Gastrocnemius medialis (tissue), 4 donors: ENCODE data around the gene SHF. TPM values are rescaled to one million over a fixed set of nuclear protein-coding genes. Genes with fewer than 3 reads are reported as not detected.

Source experiments
- ATAC-seq, 2 donors: fragments of 150-250 bp; one replicate each; pipeline ENCODE4 v1.9.1; 2016
- DNase-seq, 2 donors: peaks; one replicate each; pipeline ENCODE4 v3.0.0-alpha.2; 2019
- H3K27ac ChIP-seq, 4 donors: fragments of 200-600 bp; sonication (generic); 1 replicate in 1 of 4; 2 replicates in 3 of 4; pipeline ENCODE4 v1.5.1; 2016 to 2018; ENCODE audit warnings: mild to moderate bottlenecking in 2 of 4, moderate library complexity in 1 of 4
- H3K27me3 ChIP-seq, 3 donors: fragments of 200-600 bp; sonication (generic) in 2 of 3; 1 replicate in 1 of 3; 2 replicates in 2 of 3; pipeline versions ENCODE4 v1.5.1 to v1.6.0; 2016 to 2019; ENCODE audit warnings: mild to moderate bottlenecking in 1 of 3, moderate library complexity in 1 of 3
- H3K36me3 ChIP-seq, 2 donors: fragments of 200-600 bp; sonication (generic) in 1 of 2; one replicate each; pipeline ENCODE4 v1.5.1; 2017 to 2018
- H3K4me1 ChIP-seq, 2 donors: fragments of 200-600 bp; sonication (generic) in 1 of 2; one replicate each; pipeline ENCODE4 v1.5.1; 2016 to 2017; ENCODE audit warnings: mild to moderate bottlenecking in 2 of 2
- H3K4me3 ChIP-seq, 4 donors: fragments of 200-600 bp; sonication (generic) in 3 of 4; 1 replicate in 1 of 4; 2 replicates in 3 of 4; pipeline ENCODE4 v1.5.1; 2016 to 2019; ENCODE audit warnings: mild to moderate bottlenecking in 2 of 4
- H3K9me3 ChIP-seq, 3 donors: fragments of 200-600 bp; sonication (generic) in 2 of 3; 1 replicate in 1 of 3; 2 replicates in 2 of 3; pipeline ENCODE4 v1.5.1; 2016 to 2019
- POLR2A ChIP-seq, 2 donors: fragments of 450-650 bp; IDR thresholded peaks; one replicate each; pipeline ENCODE4 v1.6.1; 2017; ENCODE audit warnings: antibody characterized with exemption in 2 of 2, mild to moderate bottlenecking in 2 of 2, moderate library complexity in 2 of 2
- in situ Hi-C, 4 donors: fragments of 200-750 bp; cut with MboI; loops; one replicate each; pipeline versions ENCODE4 v1.15.0 to v1.8.0; 2017; ENCODE audit warnings: low sequenced_read_pairs in 4 of 4
- intact Hi-C: fragments of 100-400 bp; cut with DNase I; formaldehyde crosslinking; loops from one replicate; pipeline ENCODE4 v1.15.1; 2023; ENCODE audit warnings: low total_unique reads
- total RNA-seq, 4 donors: library from RNA; depleted of rRNA; stranded (reverse); fragments of >200 nt; gene quantifications; one replicate each; pipeline versions ENCODE4 v1.1.0 to v1.2.3, GENCODE V29; 2016
- TF ChIP-seq, protein P1 (sequence below), 5 experiments: fragments of 450-650 bp in 3 of 5; fragments of 200-600 bp in 2 of 5; sonication (generic) in 2 of 5; IDR thresholded peaks in 4 of 5; conservative IDR thresholded peaks in 1 of 5; 1 replicate in 4 of 5; 2 replicates in 1 of 5; pipeline ENCODE4 v1.5.1; 2016 to 2019; ENCODE audit warnings: antibody characterized with exemption in 5 of 5, mild to moderate bottlenecking in 3 of 5, moderate library complexity in 3 of 5

Gene SHF
- total RNA-seq, 4 donors from 2014 or later, result 0.80 to 3.3 (median 1.7) TPM

DNA sequence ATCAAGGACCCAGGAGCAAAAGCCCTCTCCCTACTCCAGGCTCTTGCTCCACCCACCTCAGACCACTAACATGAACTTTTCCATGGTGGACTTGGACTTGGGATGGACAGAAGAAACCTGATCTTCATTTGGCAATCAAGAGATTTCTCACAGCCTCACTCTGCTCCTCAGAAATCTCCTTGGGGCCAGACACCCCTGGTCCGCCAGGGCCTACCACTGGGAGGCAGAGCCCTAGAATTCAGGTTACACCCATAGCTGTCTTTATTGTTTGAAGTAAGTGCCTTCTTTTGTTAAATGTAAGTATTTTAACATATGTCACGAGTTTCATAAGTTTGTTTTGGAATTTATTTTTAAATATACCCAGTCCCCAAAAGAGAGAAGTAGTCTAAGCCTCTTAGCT, 13.2 kb downstream of the SHF start:
- H3K4me3 ChIP-seq, result no peak overlapping the region
- DNase-seq, result no peak
- H3K27me3 ChIP-seq, result no peaks in the 10 kb centered on the region
- no peaks in the 10 kb centered on the region for H3K4me1 ChIP-seq
- no peak overlapping the region for H3K27ac ChIP-seq
- ATAC-seq, result no peak
- TF ChIP-seq, protein P1, sequence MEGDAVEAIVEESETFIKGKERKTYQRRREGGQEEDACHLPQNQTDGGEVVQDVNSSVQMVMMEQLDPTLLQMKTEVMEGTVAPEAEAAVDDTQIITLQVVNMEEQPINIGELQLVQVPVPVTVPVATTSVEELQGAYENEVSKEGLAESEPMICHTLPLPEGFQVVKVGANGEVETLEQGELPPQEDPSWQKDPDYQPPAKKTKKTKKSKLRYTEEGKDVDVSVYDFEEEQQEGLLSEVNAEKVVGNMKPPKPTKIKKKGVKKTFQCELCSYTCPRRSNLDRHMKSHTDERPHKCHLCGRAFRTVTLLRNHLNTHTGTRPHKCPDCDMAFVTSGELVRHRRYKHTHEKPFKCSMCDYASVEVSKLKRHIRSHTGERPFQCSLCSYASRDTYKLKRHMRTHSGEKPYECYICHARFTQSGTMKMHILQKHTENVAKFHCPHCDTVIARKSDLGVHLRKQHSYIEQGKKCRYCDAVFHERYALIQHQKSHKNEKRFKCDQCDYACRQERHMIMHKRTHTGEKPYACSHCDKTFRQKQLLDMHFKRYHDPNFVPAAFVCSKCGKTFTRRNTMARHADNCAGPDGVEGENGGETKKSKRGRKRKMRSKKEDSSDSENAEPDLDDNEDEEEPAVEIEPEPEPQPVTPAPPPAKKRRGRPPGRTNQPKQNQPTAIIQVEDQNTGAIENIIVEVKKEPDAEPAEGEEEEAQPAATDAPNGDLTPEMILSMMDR (IDR thresholded peaks at IDR 0.05 in 4 of 5, conservative IDR thresholded peaks at IDR 0.05 in 1 of 5), result no peak
- no peak for TF ChIP-seq POLR2A (IDR thresholded peaks at IDR 0.05)
- no peaks in the 10 kb centered on the region for H3K9me3 ChIP-seq
- no peaks in the 10 kb centered on the region for H3K36me3 ChIP-seq
- intact Hi-C loops (no loop called here), in situ Hi-C loops (loop anchor here in 1 of 4 donors (25.0 kb wide), 1 partner anchor 238 kb away; a partner anchor contains a TSS)

DNA sequence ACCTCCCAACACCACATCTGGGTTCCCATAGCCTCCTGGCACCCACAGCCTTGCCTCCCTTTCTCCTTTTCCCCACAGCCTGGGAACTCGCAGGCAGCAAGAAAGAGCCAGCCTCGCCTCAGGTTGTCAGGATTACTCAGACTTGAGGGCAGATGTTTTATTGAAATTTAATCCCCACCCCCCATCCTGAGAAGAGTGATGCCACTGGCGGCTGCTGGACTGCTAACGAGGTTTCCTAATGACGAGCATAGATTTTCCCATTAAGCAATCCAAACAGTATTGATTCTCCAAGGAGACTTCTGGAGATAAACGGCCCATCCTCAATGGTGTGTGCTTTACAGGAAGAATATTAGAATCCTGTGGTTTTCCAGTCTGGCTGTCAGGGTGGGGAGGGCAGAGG, 13.7 kb downstream of the SHF start:
- Histone ChIP-seq H3K4me3 (no peak overlapping the region), H3K9me3 (no peaks in the 10 kb centered on the region), H3K27ac (no peak overlapping the region), H3K4me1 (no peaks in the 10 kb centered on the region), H3K36me3 (no peaks in the 10 kb centered on the region), H3K27me3 (no peaks in the 10 kb centered on the region)
- intact Hi-C loops (no loop called here), in situ Hi-C loops (loop anchor here in 1 of 4 donors (25.0 kb wide), 1 partner anchor 238 kb away; a partner anchor contains a TSS)
- TF ChIP-seq, protein P1 (IDR thresholded peaks at IDR 0.05 in 4 of 5, conservative IDR thresholded peaks at IDR 0.05 in 1 of 5), result no peak
- TF ChIP-seq POLR2A (IDR thresholded peaks at IDR 0.05), result no peak
- ATAC-seq (no peak), DNase-seq (no peak)

DNA sequence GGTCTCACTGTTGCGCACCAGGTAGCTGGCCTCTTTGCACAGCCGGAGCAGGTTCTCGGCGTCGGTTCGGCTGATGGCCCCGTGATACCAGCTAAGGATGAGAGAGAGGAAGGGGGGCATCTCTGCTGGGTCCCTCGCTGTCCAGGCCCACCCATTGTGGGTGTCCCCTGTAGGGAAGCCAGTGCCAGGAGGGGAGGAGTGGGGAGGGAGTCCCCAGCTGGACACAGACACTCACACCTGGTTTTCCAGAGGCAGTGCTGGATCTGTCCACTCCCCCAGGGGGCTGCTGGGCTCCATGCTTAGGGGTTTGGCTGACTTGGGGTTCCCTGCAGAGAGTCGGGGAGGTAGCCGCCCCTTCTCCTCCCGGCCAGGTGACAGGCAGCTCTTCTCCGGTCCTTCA, 15.9 kb downstream of the SHF start:
- TF ChIP-seq, protein P1 (IDR thresholded peaks at IDR 0.05 in 4 of 5, conservative IDR thresholded peaks at IDR 0.05 in 1 of 5), result no peak
- TF ChIP-seq POLR2A (IDR thresholded peaks at IDR 0.05), result no peak
- intact Hi-C loops, result no loop called here
- no peak for DNase-seq
- Histone ChIP-seq H3K27me3 (no peaks in the 10 kb centered on the region), H3K36me3 (no peaks in the 10 kb centered on the region), H3K4me1 (peaks cover 0 to 4% of the 10 kb centered on the region in 2 donors), H3K4me3 (no peak overlapping the region), H3K27ac (no peak overlapping the region), H3K9me3 (no peaks in the 10 kb centered on the region)
- no peak for ATAC-seq
- in situ Hi-C loops, result loop anchor here in 1 of 4 donors (25.0 kb wide), 1 partner anchor 240 kb away; a partner anchor contains a TSS

DNA sequence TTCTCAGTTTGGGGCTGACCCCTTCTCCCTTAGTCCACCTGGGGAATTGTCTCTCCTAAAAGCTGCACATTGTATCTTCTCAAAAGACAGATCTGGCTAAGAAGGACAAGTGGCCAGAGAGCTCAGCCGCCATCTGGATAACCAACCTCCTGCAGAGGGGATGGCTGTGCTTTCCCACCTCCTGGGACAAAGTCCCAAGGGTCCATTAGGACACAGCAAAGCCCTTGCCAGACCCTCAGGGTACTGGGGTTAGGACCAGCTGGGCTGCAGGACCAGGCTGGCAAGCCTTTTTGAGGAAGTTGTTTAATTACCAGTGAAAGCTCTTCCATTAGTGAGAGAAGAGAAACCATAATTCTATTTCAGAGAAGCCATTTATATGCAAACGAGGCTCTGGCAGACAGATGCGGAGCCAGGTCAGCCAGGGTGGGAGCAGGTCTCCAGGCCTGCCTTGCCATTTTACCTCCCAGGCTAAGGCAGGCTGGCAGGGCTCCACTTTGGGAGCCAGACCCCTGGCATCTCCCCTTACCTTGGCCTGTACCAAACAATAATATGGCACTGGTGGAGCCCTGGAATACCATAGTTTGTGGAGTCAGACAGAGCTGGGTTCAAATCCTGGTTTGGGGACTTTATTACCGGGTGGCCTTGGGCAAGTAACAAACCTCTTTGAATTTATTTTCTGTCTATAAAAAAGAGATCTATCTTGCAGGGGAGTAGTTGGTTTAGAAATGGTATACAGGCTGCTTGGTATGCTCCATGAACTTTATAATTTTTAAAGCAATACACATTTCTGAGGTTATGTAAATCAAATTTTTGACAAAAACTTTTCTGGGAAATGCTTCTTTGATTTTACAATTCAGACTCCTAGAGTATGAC, 17.9 kb downstream of the SHF start:
- in situ Hi-C loops, result loop anchor here in 3 of 4 donors (10.0 to 25.0 kb wide), 2 partner anchors 235 to 242 kb away; a partner anchor contains a TSS
- no peaks in the 10 kb centered on the region for H3K9me3 ChIP-seq

More for the DNA sequence above, 17.9 kb downstream of the SHF start:
- intact Hi-C loops, result no loop called here
- Histone ChIP-seq H3K4me1 (peaks cover 0 to 4% of the 10 kb centered on the region in 2 donors), H3K27me3 (no peaks in the 10 kb centered on the region), H3K27ac (no peak overlapping the region), H3K4me3 (no peak overlapping the region), H3K36me3 (no peaks in the 10 kb centered on the region)
- ATAC-seq, result no peak
- no peak for DNase-seq
- no peak for TF ChIP-seq POLR2A (IDR thresholded peaks at IDR 0.05)
- TF ChIP-seq, protein P1 (IDR thresholded peaks at IDR 0.05 in 4 of 5, conservative IDR thresholded peaks at IDR 0.05 in 1 of 5), result no peak
